GM18507 (cell line): ENCODE results near the gene CENPL.
A peak's percentile ranks its signal among the peaks of the same experiment; 100 is the strongest.
"Not testable (repeated sequence)": the region's sequence is repeated elsewhere in the genome, so short reads cannot be mapped to it uniquely, and the experiment has no call there.

Source experiments
- DNase-seq: peaks from one replicate; pipeline ENCODE4 v3.0.0; 2011; ENCODE audit warnings: low read depth; ENCODE audit not compliant: insufficient read length; ENCODE audit errors: extremely low spot score
- FAIRE-seq: peaks from 2 replicates; lab custom pipeline; 2011; peaks lifted over from hg19 to GRCh38; lab: Jason Lieb, UNC

Gene CENPL, protein sequence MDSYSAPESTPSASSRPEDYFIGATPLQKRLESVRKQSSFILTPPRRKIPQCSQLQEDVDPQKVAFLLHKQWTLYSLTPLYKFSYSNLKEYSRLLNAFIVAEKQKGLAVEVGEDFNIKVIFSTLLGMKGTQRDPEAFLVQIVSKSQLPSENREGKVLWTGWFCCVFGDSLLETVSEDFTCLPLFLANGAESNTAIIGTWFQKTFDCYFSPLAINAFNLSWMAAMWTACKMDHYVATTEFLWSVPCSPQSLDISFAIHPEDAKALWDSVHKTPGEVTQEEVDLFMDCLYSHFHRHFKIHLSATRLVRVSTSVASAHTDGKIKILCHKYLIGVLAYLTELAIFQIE

DNA sequence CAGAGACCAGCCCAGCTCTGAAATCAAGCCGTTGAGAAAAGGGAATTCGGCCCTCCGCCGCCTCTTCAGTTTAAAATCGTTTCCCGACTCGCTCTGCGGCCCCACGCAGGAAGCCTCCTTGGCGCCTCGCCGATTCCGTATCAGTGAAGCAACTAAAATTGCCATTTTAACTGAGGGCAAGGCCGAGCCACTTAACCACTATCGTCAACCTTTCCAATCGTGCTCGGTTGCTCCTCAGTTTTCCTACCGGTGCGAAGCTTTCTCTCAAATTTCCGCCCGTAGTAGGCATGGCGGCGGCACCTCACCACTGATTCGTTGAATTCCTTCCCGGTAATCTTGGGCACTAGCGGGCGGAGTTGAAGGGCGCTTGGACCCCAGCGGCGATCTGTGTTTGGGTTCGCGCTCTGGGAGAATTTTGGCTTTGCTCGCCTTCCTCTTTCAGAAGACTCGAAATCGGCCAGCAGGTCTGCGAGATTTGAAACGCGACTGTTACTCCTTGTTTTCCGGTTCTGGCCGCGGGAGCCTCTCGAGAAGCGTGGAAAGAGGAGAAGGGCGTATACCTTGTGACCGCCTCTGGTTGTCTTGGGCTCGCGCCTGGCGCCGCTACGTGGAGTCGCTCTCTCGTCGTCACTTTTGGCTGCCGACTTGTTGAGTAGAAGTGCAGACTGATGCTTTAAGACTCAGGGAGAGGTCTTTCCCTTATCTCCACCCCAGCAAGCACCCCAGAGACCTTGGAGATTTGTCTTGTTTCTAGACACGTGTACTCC is at the start of gene CENPL, which contains the start of gene DARS2:
CENPL (minus strand) TSS at position 569 of the 767 bp plus-strand sequence. CDS start 13,584 bp downstream, outside the sequence.
DARS2 (plus strand) TSS at position 359 of the 767 bp plus-strand sequence. CDS start 557 bp downstream, outside the sequence.
- FAIRE-seq, result peak; percentile 95
- DNase-seq, result peak; percentile 75

DNA sequence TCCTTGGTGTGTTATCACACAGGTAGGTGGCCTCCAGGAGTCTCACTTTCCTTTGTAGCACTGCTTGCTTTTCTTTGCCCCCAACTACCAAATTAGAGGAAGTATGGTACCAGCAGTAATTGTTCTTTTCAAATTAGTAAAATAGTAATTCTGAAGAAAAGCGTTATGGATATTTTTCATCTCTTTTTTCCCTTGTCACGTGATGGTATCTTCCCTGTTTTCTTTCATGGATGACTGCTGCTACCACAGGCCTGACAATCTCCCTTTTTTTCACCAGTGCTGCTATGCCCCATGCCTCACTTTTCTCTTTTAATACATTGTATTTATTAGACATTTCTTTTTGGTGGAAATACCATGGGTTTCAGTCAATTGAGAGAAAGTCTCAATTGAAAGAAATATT is 46.8 kb upstream of the CENPL start:
- DNase-seq, result no peak

DNA sequence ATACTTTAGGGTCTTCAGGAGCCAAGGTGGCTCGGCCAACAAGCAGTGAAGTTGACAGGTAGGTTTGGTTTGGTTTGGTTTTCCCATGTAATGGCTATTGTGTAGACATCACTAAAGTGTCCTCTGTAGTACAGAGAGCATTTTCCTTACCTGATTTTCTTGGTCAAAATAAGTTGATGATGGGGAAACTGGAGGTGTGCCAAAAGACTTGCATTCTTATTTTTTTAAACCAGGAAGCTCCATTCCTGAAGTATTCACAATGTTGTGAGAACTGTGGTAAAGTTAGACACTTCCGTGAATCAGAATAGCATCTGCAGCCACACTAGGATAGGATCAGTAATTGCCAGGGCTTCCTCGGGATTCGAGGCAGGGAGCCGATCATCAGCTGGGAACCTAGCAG is 46.4 kb upstream of the CENPL start:
- FAIRE-seq (no peak), DNase-seq (no peak)

More for the DNA sequence above, 46.8 kb upstream of the CENPL start:
- FAIRE-seq, result no peak

DNA sequence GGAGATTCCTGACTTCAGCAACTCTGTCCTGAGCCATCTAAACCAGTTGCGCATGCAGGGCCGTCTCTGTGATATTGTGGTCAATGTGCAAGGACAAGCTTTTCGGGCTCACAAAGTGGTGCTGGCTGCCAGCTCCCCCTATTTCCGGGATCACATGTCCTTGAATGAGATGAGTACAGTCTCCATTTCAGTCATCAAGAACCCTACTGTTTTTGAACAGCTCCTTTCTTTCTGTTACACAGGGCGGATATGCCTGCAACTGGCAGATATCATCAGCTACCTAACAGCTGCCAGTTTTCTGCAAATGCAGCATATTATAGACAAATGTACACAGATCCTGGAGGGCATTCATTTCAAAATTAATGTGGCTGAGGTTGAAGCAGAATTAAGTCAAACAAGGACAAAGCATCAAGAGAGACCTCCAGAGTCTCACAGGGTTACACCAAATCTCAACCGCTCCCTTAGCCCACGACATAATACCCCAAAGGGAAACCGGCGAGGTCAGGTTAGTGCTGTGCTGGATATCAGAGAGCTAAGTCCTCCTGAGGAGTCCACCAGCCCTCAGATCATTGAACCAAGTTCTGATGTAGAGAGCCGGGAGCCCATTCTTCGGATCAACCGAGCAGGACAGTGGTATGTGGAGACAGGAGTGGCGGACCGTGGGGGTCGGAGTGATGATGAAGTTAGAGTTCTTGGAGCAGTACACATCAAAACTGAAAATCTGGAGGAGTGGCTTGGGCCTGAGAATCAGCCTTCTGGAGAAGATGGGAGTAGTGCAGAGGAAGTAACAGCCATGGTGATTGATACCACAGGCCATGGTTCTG is 45.8 kb upstream of the CENPL start:
- peak; percentile 25 for DNase-seq
- peak; percentile 57 for FAIRE-seq

DNA sequence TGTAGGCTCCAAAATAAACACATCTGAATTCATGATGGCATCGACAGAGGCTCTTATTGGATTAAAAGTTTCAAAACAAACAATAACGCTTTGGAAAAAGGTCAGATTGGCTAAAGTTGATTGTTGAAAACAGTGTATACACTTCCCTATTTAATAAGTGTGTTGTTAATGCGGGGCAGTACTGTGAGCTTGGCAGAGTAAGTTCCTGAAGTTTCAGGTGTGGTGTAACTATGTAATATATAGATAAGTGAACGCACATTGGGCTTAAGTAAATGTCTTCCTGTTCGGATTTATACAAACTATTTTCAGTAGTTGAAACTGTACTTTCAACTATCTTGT is 44.3 kb upstream of the CENPL start:
- FAIRE-seq (no peak), DNase-seq (no peak)

DNA sequence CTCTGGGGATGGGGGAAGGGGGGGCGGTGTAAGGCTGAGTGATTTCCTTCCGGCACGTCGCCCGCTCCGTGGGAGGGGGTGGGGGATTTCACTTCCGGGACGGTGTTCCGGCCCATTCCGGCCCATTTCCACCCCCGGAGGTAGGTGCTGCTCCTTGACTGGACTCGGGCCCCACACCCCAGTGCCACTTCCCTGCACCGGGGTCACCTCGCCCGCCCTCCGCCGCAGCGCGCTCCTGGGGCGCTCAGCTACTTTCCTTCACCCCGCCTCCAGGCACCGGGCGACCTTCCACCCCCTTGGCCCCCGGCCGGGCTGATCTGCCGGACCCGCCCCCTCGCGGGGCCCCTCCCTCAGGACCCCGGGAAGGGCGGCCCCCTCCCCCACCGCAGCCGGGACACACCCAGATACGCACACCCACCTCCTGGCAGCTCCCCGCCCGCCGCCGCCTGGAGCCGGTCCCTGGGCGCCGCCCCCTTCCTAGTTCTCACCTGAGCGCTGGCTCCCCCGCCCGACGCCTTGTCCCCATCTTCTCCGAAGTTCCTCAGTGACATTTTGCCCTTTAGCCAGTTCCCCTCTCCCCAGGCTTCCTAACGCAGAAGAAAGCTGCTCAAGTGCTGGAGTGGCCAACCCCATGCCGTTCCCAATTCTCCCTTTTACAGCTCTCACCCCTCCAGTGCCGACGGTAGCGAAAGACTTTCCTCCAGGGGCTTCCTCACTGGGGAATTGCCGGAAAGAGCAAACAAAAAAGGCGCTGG is 43.8 kb upstream of the CENPL start, which contains the start of gene ZBTB37:
ZBTB37 (plus strand) TSS at position 115 of the 755 bp plus-strand sequence. CDS start 1,846 bp downstream, outside the sequence.
- peak; percentile 68 for DNase-seq
- FAIRE-seq, result no peak

DNA sequence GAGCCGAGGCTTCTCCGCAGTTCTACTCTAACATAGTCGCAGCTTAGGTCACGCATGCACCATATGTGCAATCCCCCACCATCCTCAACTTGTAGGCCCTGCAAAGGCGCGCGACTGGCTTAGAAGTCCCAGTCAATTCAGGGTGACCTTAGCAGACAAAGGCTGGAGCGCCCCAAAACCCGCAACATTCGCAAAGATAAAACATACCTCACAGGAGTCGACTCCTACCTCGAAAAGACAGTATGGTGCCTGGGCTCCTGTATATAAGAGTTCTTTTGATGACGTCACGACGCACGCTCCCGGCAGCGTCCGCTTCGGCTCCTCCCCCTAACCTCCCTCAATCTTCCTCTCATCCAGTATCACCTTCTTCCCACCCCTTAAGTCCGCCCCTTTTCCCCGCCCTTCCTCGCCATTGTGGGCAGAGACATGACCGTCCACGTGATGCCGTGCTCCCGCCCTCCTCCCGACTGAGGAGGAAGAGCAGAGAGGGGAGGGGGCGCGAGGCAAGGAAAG is 43.1 kb upstream of the CENPL start, which contains the start of gene GAS5:
GAS5 (minus strand) TSS at position 237 of the 513 bp plus-strand sequence.
- FAIRE-seq (peak; percentile 98), DNase-seq (peak; percentile 83)

DNA sequence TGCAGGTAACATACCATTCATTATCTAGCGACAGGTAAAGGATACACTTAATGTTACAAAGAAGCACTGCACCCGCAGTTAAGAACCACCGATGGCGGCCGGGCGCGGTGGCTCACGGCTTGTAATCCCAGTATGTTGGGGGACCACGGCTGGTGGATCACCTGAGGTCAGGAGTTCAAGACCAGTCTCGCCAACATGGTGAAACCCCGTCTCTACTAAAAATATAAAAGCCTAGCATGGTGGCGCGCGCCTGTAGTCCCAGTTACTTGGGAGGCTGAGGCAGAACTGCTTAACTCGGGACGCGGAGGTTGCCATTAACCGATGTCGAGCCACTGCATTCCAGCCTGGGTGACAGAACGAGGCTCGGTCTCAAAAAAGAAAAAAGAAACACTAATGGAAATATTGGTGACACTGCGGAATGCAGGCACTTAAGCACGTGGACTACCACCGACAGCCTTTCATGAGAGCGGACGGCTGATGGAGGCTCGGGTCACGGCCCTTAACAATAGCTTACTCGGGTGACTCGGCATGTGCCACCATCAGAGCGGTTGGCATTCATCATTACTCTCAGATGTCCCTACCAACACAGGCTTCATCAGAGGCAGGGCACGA is 42.6 kb upstream of the CENPL start:
- peak; percentile 12 for FAIRE-seq
- no peak for DNase-seq

DNA sequence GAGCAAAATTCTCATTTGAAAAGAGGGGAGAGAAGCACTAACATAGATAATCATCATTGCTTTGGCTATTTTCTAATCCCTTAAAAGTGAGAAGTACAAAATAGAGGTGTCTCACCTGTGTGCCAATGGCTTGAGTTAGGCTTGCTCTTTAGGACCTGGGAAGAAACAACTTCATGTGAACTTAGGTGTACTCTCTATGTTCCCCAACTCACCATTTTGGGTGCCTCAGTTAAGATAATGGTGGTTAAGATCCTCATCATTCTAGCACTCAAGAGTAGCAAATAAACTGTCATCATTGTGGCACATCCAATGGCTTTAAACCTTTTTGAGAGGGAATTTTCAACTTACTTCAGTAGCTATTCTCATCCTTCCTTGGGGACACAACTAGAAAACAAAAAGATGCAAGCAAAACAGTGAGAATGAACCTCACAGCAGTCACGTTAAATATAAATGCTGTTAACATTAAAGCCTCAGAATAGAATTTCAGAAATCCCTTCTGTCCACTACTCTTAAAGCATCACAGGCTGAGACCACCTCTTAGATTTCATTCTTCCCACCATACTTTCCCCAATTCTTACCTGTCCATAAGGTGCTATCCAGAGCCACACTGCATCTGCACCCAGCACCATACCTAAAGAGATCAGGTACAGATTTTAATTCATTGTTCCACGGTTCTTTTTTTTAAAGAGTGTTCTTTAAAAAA is 41.9 kb upstream of the CENPL start:
- no peak for DNase-seq
- FAIRE-seq, result peak; percentile 50

DNA sequence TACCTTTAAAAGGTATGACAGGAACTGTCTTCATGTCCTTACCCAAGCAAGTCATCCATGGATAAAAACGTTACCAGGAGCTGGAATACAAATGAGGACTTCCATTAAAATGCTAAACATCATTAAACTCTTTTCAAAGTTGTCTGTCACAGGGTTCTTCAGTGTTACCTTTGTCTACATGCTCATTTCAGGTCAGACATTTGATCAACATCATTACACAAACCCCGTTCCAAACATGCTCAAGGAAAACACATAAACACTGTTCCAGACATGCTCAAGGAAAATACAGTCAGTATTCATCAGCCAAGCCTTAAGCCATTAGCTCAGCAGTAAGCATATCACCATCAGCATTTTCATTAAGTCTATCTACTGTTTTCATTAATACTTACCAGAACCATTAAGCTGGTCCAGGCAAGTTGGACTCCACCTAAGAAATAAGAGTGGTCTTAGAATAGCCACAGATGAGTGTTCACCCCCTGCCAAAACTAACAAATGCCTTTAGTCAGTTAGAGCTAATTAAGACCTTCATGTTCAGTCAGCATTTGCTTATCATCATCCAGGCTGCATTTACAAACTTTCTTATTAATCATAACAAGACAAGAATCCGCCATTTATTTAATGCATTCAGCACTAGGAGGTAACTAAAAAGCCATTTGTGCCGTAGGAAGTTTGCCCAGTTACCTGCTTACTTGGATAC is 40.9 kb upstream of the CENPL start:
- DNase-seq, result no peak
- no peak for FAIRE-seq

DNA sequence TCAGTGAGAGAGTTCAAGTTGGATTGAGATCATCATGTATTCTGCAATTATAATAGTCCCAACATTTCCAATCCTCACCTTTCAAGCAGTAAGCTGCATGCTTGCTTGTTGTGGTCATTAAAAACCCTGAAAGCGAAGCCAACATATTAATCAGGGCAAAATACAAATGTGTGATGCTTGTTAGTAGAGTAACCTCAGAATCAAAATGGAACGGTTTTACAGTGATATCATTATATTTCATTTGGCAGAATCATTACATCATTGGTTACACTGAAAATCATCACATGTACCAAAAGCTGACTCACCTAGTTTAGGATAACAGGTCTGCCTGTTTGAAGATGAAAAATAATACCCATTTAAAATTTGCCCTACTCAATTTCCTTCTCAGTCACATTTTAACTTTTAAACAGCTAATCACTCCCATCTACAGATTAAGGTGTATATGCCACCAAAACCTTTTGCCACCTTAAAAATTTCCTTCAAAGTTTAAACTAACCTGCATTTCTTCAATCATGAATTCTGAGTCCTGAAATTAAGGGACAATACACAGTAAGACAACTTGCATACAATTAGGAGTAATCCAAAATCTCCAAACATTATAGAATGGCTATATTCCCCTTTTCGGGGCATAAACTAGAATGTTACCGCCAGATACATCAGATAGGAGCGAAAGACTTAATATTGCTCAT is 39.6 kb upstream of the CENPL start:
- FAIRE-seq, result no peak
- no peak for DNase-seq

DNA sequence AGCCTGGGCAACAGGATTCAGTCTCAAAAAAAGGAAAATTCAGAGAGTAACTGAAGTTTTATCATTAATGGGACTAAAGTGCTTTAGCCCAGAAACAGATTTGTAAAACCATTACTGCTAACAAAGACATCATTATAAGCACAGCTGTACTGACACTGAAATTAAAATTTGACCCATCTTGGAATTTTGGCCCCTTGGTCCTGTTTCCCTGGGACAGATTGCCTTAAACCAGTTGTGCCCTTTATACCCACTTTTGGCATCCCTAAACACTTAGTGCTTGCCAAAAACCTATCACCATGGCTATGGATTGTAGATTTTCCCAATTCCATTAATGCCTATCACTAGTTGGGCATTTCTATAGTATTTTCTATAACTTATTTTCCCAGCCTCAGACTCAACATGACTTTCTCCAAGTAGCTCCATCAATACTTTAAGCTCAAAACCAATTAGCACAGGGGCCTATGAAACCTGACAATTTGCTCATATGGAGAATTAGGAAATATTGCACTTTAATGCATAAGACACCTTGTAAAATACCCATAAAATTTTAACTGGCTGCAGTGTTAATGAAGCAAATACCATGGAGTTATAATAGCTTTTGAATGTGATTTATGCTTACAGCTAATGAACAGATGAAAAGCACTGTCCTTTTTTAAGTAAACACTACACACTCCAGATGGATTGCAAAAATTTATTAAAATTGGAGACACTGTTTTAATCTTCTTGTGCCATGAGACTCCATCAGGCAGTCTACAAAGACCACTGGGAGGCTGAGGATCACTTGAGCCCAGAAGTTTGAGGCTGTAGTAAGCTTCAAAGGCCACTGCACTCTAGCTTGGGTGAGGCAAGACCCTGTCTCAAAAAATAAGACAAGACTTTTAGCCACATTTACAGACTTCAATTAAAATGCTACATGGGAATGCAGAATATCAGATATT is 38.8 kb upstream of the CENPL start:
- no peak for FAIRE-seq

DNA sequence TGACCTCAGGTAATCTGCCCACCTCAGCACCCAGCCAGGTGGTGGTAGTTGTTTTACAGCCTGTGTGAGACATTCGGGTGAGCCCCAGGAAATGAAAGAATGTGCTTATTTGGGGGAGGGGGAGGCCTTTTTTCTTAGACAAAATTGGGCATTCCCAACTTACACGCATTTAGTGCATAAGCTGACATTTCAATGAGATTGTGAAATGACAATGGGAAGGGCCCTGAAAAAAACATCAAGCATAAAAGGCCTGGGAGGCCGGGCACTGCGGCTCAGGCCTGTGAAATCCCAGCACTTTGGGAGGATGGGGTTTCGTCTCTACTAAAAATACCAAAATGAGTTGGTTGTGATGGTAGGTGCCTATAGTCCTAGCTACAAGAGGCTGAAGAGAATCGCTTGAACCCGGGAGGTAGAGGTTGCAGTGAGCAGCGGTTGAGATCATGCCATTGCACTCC is 38.1 kb upstream of the CENPL start:
- FAIRE-seq (no peak), DNase-seq (no peak)

More for the DNA sequence above, 38.8 kb upstream of the CENPL start:
- DNase-seq, result no peak

DNA sequence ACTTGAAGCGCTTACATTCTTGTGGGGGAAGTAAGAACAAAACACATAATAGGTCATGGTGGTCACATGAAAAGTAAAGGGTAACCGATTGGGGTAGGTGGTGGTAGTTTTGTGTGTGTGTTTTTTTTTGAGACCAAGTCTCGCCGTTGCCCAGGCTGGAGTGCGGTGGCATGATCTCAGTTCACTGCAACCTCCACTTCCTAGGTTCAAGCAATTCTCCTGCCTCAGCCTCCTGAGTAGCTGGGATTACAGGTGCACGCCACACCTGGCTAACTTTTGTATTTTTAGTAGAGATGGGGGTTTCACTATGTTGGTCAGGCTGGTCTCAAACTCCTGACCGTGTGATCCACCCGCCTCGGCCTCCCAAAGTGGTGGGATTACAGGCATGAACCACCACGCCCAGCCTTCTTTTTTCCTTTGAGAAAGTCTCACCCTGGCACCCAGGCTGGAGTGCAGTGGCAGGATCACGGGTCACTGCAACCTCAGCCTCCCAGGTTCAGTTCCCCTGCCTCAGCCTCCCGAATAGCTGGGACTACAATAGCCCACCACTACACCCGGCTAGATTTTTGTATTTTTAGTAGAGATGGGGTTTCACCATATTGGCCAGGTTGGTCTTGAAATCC is 37.6 kb upstream of the CENPL start:
- not testable (repeated sequence) for FAIRE-seq

DNA sequence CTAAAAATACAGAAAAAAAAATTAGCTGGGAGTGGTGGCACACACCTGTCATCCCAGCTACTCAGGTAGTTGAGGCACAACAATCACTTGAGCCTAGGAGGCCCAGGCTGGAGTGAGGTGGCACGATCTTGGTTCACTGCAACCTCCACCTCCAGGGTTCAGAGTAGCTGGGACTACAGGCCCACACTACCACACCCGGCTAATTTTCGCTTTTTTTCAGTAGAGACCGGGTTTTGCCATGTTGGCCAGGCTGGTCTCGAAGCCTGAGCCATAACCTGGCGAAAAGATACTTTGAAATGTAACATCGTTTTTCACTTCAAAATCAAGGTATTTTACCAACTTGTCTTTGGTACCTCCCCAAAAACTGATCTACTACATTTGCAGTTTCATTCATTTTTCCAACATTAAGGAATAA is 37.1 kb upstream of the CENPL start:
- no peak for FAIRE-seq
- no peak for DNase-seq

More for the DNA sequence above, 37.6 kb upstream of the CENPL start:
- not testable (repeated sequence) for DNase-seq
